Lung (tissue), 12 donors: ENCODE data around the gene ZCCHC10. TPM values are rescaled to one million over a fixed set of nuclear protein-coding genes. Genes with fewer than 3 reads are reported as not detected.

Experiments
- ATAC-seq: fragments of 200-7000 bp; cut with Tn5 transposase; one replicate; pipeline ENCODE4 v1.9.1; 2020; ENCODE audit warnings: moderate number of reproducible peaks; ENCODE audit not compliant: insufficient read depth, low FRiP score
- DNase-seq, 3 donors: peaks; one replicate each; pipeline ENCODE4 v3.0.0-alpha.2; 2013 to 2017
- H3K27ac ChIP-seq, 2 donors: one replicate each; pipeline ENCODE4 v1.5.1; 2013; ENCODE audit warnings: mild to moderate bottlenecking in 2 of 2, moderate library complexity in 2 of 2, control low read depth in 1 of 2, inconsistent platforms in 1 of 2, low read depth in 1 of 2, low read length in 1 of 2
- H3K27me3 ChIP-seq, 3 donors: one replicate each; pipeline ENCODE4 v1.5.1; 2013; ENCODE audit warnings: low read length in 2 of 3; ENCODE audit not compliant: control insufficient read depth in 3 of 3, insufficient read depth in 3 of 3
- H3K36me3 ChIP-seq, 4 donors: one replicate each; pipeline ENCODE4 v1.5.1; 2013; ENCODE audit warnings: low read length in 4 of 4, mild to moderate bottlenecking in 1 of 4, moderate library complexity in 1 of 4; ENCODE audit not compliant: control insufficient read depth in 4 of 4, insufficient read depth in 4 of 4
- H3K4me1 ChIP-seq, 5 donors: one replicate each; pipeline ENCODE4 v1.5.1; 2013; ENCODE audit warnings: low read length in 5 of 5, mild to moderate bottlenecking in 2 of 5, moderate library complexity in 1 of 5; ENCODE audit not compliant: control insufficient read depth in 5 of 5, insufficient read depth in 5 of 5
- H3K4me3 ChIP-seq: one replicate; pipeline ENCODE4 v1.5.1; 2013; ENCODE audit warnings: mild to moderate bottlenecking, control low read depth, moderate library complexity
- H3K9ac ChIP-seq, 2 donors: one replicate each; pipeline ENCODE4 v1.5.1; 2013; ENCODE audit warnings: low read length in 2 of 2, control low read depth in 1 of 2; ENCODE audit not compliant: insufficient read depth in 1 of 2
- H3K9me3 ChIP-seq, 4 donors: one replicate each; pipeline ENCODE4 v1.5.1; 2013; ENCODE audit warnings: low read length in 3 of 4, mild to moderate bottlenecking in 1 of 4, moderate library complexity in 1 of 4; ENCODE audit not compliant: control insufficient read depth in 4 of 4, insufficient read depth in 3 of 4
- CTCF ChIP-seq: IDR thresholded peaks from 2 replicates; pipeline ENCODE4 v1.5.1; 2012; ENCODE audit warnings: mild to moderate bottlenecking; ENCODE audit errors: control extremely low read depth, extremely low read depth
- WGBS, 2 donors: extraction: QIAGEN DNeasy Blood & Tissue Kit; methylation state at CpG; one replicate each; pipeline ENCODE4 v1.1.7; 2013; 5-methylcytosine and 5-hydroxymethylcytosine counted together
- polyA plus RNA-seq, 2 donors: library from polyadenylated mRNA; stranded (reverse); fragments of 200-250 nt; gene quantifications; one replicate each; pipeline ENCODE4 v1.2.1, GENCODE V29; 2013
- total RNA-seq, 2 donors: library from RNA; depleted of rRNA in 1 of 2; stranded (reverse); fragments of >200 nt in 1 of 2; gene quantifications; one replicate each; pipeline ENCODE4 v1.2.1, GENCODE V29; 2014 to 2021
- donor health status: control.
- donor health status: control.
- donor health status: Bipolar disorder and iron deficiency.
- donor health status: healthy.
- donor health status: DM: yes; HTN: yes; CAD: no.

ZCCHC10 gene
- total and polyA plus RNA-seq, 4 donors: 15.3 to 31.3 (median 24.8) TPM

- DNase-seq (no peak), ATAC-seq (no peak)
- WGBS, 2 donors: 96% methylated on average over 4 of the region's 4 CpGs
Observed at GRCh38 chr5:132965120-132965519, 61.2 kb downstream of the ZCCHC10 start.

GRCh38 chr5:132963171-132964104 lies 62.9 kb downstream of the ZCCHC10 start, which contains the start of gene AFF4:
Gene AFF4 (minus strand): TSS chr5:132963634. CDS start chr5:132937189, 26,445 bp downstream.
- Histone ChIP-seq H3K27me3 (no peaks in the 10 kb centered on the region), H3K36me3 (no peaks in the 10 kb centered on the region), H3K4me1 (peaks cover 0 to 15% (median 5%) of the 10 kb centered on the region in 5 donors), H3K27ac (peak within 1 kb of the TSS; percentile 98 to 99), H3K9ac (peak within 1 kb of the TSS; percentile 93 to 96), H3K4me3 (peak within 1 kb of the TSS; percentile 93), H3K9me3 (no peaks in the 10 kb centered on the region)
- WGBS, 2 donors: 0 to 1% methylated on average over 95 to 98 of the region's 98 CpGs
- no peak for TF ChIP-seq CTCF
- DNase-seq (peak; percentile 98), ATAC-seq (peak; percentile 94)

More at GRCh38 chr5:132965120-132965519, 61.2 kb downstream of the ZCCHC10 start:
- no peak overlapping the region for H3K9ac ChIP-seq
- H3K4me1 ChIP-seq: peaks cover 0 to 15% (median 5%) of the 10 kb centered on the region in 5 donors
- no peak for TF ChIP-seq CTCF
- H3K4me3 ChIP-seq: no peak overlapping the region
- H3K9me3 ChIP-seq: no peaks in the 10 kb centered on the region
- no peak overlapping the region for H3K27ac ChIP-seq
- H3K36me3 ChIP-seq: no peaks in the 10 kb centered on the region
- H3K27me3 ChIP-seq: no peaks in the 10 kb centered on the region

GRCh38 chr5:132962429-132963021 lies 63.8 kb downstream of the ZCCHC10 start:
- H3K4me3 ChIP-seq: peak overlapping the region; percentile 93
- H3K36me3 ChIP-seq: no peaks in the 10 kb centered on the region
- WGBS, 2 donors: 0 to 2% methylated on average over 21 of the region's 21 CpGs
- ATAC-seq (no peak), DNase-seq (peak; percentile 68 to 89 (median 89))
- H3K4me1 ChIP-seq: peaks cover 0 to 15% (median 5%) of the 10 kb centered on the region in 5 donors
- no peak for TF ChIP-seq CTCF
- peak overlapping the region; percentile 98 to 99 for H3K27ac ChIP-seq
- H3K9me3 ChIP-seq: no peaks in the 10 kb centered on the region
- H3K27me3 ChIP-seq: no peaks in the 10 kb centered on the region
- peak overlapping the region; percentile 93 to 96 for H3K9ac ChIP-seq
